ENCODE measurements around the gene TRAP1.
"Not testable (repeated sequence)": the region's sequence is repeated elsewhere in the genome, so short reads cannot be mapped to it uniquely, and the experiment has no call there.

The TRAP1 gene

GRCh38 chr16:3610698-3611145 is 106.6 kb downstream of the TRAP1 start:
- peak; percentile 29 for DNase-seq (ENCODE audit: low spot score)

DNA sequence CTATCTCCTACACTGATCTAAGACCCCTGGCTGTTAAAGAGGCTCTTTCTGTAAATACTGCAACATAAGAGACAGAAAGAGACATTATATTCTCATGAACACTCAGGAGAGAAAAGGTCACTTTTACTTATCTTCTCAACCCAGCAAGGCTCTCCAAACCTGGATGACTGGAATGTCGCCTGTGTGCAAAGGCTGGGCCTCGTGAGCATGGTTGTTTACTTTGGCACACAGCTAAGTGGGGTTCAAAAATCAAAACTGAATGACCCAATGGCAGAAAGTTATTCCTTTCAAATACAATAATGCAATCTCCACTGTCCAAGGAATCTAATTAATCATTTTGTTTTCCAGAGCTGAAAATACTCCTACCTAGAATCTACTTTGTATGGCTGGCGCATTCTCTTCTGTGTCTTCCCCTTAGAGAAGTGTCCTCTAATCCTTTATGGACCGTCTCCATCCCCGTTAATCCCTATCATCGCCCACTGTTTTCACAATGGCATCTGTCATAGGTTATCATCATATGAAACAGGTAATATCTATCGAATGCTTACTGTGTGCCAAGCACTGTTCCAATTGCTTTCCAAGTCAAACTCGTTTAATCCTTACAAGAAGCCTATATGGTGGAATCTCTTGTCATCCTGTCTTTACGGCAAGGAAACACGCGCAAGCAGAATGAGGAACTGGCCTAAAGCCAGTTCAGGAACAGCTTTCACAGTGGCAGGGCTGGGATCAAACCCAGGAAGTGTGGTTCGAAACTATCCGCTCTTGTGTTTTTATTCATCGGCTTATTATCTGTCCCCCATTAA is 107.2 kb downstream of the TRAP1 start:
- DNase-seq (ENCODE audit: low spot score): no peak

- not testable (repeated sequence) for DNase-seq (ENCODE audit: low spot score)
These were observed 108.3 kb downstream of the TRAP1 start for GRCh38 chr16:3608976-3609375.

- no peak for DNase-seq (ENCODE audit: low spot score)
These were observed 109.3 kb downstream of the TRAP1 start for GRCh38 chr16:3608069-3608468.
